HCT116 (cell line): Measurements from ENCODE around the gene TREM1. TPM values are rescaled to one million over a fixed set of nuclear protein-coding genes. Genes with fewer than 3 reads are reported as not detected.

Source experiments
- ATAC-seq: fragments of 200-7000 bp; cut with Tn5 transposase; 2 replicates; pipeline ENCODE4 v1.9.1; 2020; ENCODE audit warnings: mild to moderate bottlenecking, moderate library complexity
- BruUV-seq: library from RNA; stranded (reverse); fragments of 400-500 nt; replicated peaks from 2 replicates; lab custom pipeline; 2021; lab: Mats Ljungman, UMichigan
- CTCF ChIA-PET: fragments of 300-600 bp; sonication (Branson Sonifier 250); formaldehyde crosslinking; loops from one replicate; lab custom pipeline; 2021; ENCODE audit warnings: antibody characterized with exemption; lab: Charles Lee
- POLR2A ChIA-PET: fragments of 300-600, 350-600 bp; sonication (Branson Sonifier 250); formaldehyde crosslinking; loops from one replicate; lab custom pipeline; 2021; ENCODE audit warnings: antibody characterized with exemption; lab: Charles Lee
- RAD21 ChIA-PET, 2 experiments: fragments of 300-600 bp; sonication (Branson Sonifier 250); formaldehyde crosslinking; loops; one replicate each; lab custom pipeline; 2023; ENCODE audit warnings: low total read pairs in 2 of 2; ENCODE audit not compliant: uncharacterized antibody in 2 of 2, unreplicated experiment in 2 of 2, low non-redundant PET in 1 of 2; lab: Charles Lee
- DNase-seq: peaks from one replicate; pipeline ENCODE4 v3.0.0-alpha.2; 2010; ENCODE audit warnings: low read depth, low spot score
- H2AFZ ChIP-seq: fragments of 200-600 bp; shearing (Covaris generic), sonication (generic); 2 replicates; pipeline ENCODE4 v1.6.1; 2017; ENCODE audit warnings: low read depth, mixed run types, mixed read lengths, antibody characterized with exemption, low read length; ENCODE audit not compliant: poor library complexity, severe bottlenecking
- H3K27ac ChIP-seq: 2 replicates; pipeline ENCODE4 v1.5.1; 2012; ENCODE audit warnings: low read depth, low read length
- H3K27me3 ChIP-seq: fragments of 200-600 bp; sonication (generic); 2 replicates; pipeline ENCODE4 v1.6.1; 2016; ENCODE audit warnings: mixed run types, low read length, mixed read lengths; ENCODE audit not compliant: insufficient read depth
- H3K36me3 ChIP-seq, 2 experiments: fragments of 200-500 bp in 1 of 2; fragments of 200-600 bp in 1 of 2; sonication (Bioruptor generic) in 1 of 2; sonication (generic) in 1 of 2; 2 replicates each; pipeline versions ENCODE4 v1.5.1 to v1.6.1; 2014 to 2016; ENCODE audit warnings: low read length in 2 of 2, inconsistent platforms in 1 of 2, mixed read lengths in 1 of 2, mixed run types in 1 of 2; ENCODE audit not compliant: insufficient read depth in 2 of 2, control insufficient read depth in 1 of 2
- H3K4me1 ChIP-seq, 2 experiments: fragments of 200-600 bp in 1 of 2; sonication (generic) in 1 of 2; 2 replicates each; pipeline versions ENCODE4 v1.5.1 to v1.6.1; 2012 to 2017; ENCODE audit warnings: low read length in 2 of 2, inconsistent platforms in 1 of 2, mild to moderate bottlenecking in 1 of 2, mixed read lengths in 1 of 2, mixed run types in 1 of 2, moderate library complexity in 1 of 2; ENCODE audit not compliant: insufficient read depth in 2 of 2, control insufficient read depth in 1 of 2
- H3K4me2 ChIP-seq: fragments of 200-600 bp; sonication (generic); 2 replicates; pipeline ENCODE4 v1.6.1; 2017; ENCODE audit warnings: mixed run types, low read length, mixed read lengths
- H3K4me3 ChIP-seq, 2 experiments: fragments of 200-600 bp in 1 of 2; sonication (generic) in 1 of 2; replicated peaks in 1 of 2; 2 replicates each; pipeline ENCODE4 v1.5.1; 2011 to 2016; ENCODE audit warnings: low read length in 2 of 2, control low read depth in 1 of 2, low read depth in 1 of 2, mild to moderate bottlenecking in 1 of 2, mixed read lengths in 1 of 2, mixed run types in 1 of 2
- H3K79me2 ChIP-seq: fragments of 200-600 bp; sonication (generic); 2 replicates; pipeline ENCODE4 v1.6.1; 2017; ENCODE audit warnings: mild to moderate bottlenecking, mixed run types, low read length, moderate library complexity, mixed read lengths; ENCODE audit not compliant: insufficient read depth
- H3K9ac ChIP-seq: fragments of 200-600 bp; sonication (generic); 2 replicates; pipeline ENCODE4 v1.6.1; 2016; ENCODE audit warnings: low read length, mixed read lengths
- H3K9me2 ChIP-seq: fragments of 200-600 bp; sonication (generic), shearing (Covaris generic); 2 replicates; pipeline ENCODE4 v1.6.1; 2017; ENCODE audit warnings: mixed run types, mild to moderate bottlenecking, moderate library complexity; ENCODE audit not compliant: insufficient read depth
- H3K9me3 ChIP-seq, 2 experiments: fragments of 200-500 bp in 1 of 2; fragments of 200-600 bp in 1 of 2; sonication (Bioruptor generic) in 1 of 2; sonication (generic) in 1 of 2; 2 replicates each; pipeline ENCODE4 v1.6.1; 2014 to 2017; ENCODE audit warnings: low read length in 2 of 2, mixed read lengths in 2 of 2, inconsistent platforms in 1 of 2, low read depth in 1 of 2, mild to moderate bottlenecking in 1 of 2, mixed run types in 1 of 2, moderate library complexity in 1 of 2; ENCODE audit not compliant: control insufficient read depth in 1 of 2, insufficient read depth in 1 of 2
- H4K20me1 ChIP-seq: fragments of 200-600 bp; sonication (generic), shearing (Covaris generic); 2 replicates; pipeline ENCODE4 v1.6.1; 2017; ENCODE audit warnings: mixed run types, mild to moderate bottlenecking, moderate library complexity; ENCODE audit not compliant: insufficient read depth
- CTCF ChIP-seq, 3 experiments: fragments of 200-600 bp in 1 of 3; sonication (generic) in 1 of 3; IDR thresholded peaks in 2 of 3; conservative IDR thresholded peaks in 1 of 3; 2 replicates each; pipeline ENCODE4 v1.5.1; 2012 to 2017; ENCODE audit warnings: low read depth in 2 of 3, low read length in 2 of 3, antibody characterized with exemption in 1 of 3, borderline replicate concordance in 1 of 3, control low read depth in 1 of 3, mild to moderate bottlenecking in 1 of 3, mixed read lengths in 1 of 3, mixed run types in 1 of 3, moderate library complexity in 1 of 3; ENCODE audit not compliant: insufficient read depth in 1 of 3
- EGR1 ChIP-seq: IDR thresholded peaks from 2 replicates; pipeline ENCODE4 v1.6.1; 2012; ENCODE audit warnings: low read depth
- RAD21 ChIP-seq: IDR thresholded peaks from 2 replicates; pipeline ENCODE4 v1.6.1; 2012; ENCODE audit warnings: low read depth, mild to moderate bottlenecking
- REST ChIP-seq: IDR thresholded peaks from 2 replicates; pipeline ENCODE4 v1.6.1; 2012; ENCODE audit warnings: low read depth
- TCF7L2 ChIP-seq: IDR thresholded peaks from 2 replicates; pipeline ENCODE4 v1.7.0; 2011; ENCODE audit warnings: borderline replicate concordance, inconsistent platforms; ENCODE audit not compliant: insufficient read depth, insufficient read length; ENCODE audit errors: extremely low read depth
- intact Hi-C: fragments of 100-400 bp; cut with micrococcal nuclease; formaldehyde crosslinking; loops from 2 replicates; pipeline ENCODE4 v1.10.0; 2022
- total RNA-seq: library from RNA; stranded (reverse); gene quantifications from one replicate; pipeline ENCODE4 v1.2.1, GENCODE V29; 2021; ENCODE audit not compliant: unreplicated experiment

TREM1 gene
- total RNA-seq, 1 experiment from 2014 or later = 0.22 TPM

- H2AFZ ChIP-seq = no peak overlapping the region
- H3K27me3 ChIP-seq = peaks cover 48% of the 10 kb centered on the region
- H3K4me3 ChIP-seq = no peak overlapping the region
- H3K27ac ChIP-seq = no peak overlapping the region
- intact Hi-C loops = loop anchor here (5.0 kb wide), 2 partner anchors 308 to 418 kb away; no protein-coding TSS in a partner anchor
- no peaks in the 10 kb centered on the region for H3K79me2 ChIP-seq
- H3K4me2 ChIP-seq = no peak overlapping the region
- no peaks in the 10 kb centered on the region for H3K9me3 ChIP-seq
- ChIA-PET CTCF (interaction anchor here (1.3 kb wide), 1 partner anchor 9 kb away, joined by 14 read pairs; no protein-coding TSS in a partner anchor), RAD21 (no interaction called here), POLR2A (interaction anchor here (0.5 kb wide), 1 partner anchor 408 kb away, joined by 5 read pairs; no protein-coding TSS in a partner anchor)
- no peak overlapping the region for H3K9ac ChIP-seq
- no peak for ATAC-seq
- no peaks in the 10 kb centered on the region for H4K20me1 ChIP-seq
- no peak for DNase-seq
- no peak for TF ChIP-seq REST
- TF ChIP-seq EGR1 = no peak
- no peaks in the 10 kb centered on the region for H3K9me2 ChIP-seq
- H3K4me1 ChIP-seq = peaks cover 3 to 8% of the 10 kb centered on the region in 2 experiments
- BruUV-seq = no TSS peak
- no peaks in the 10 kb centered on the region for H3K36me3 ChIP-seq
These were observed 28.7 kb upstream of the TREM1 start for GRCh38 chr6:41315203-41315602.

- Histone ChIP-seq H3K9ac (no peak overlapping the region), H4K20me1 (no peaks in the 10 kb centered on the region), H3K27me3 (peaks cover 2% of the 10 kb centered on the region; the same call in 1 of the 2 replicates), H3K9me3 (no peaks in the 10 kb centered on the region), H3K4me2 (peak overlapping the region; percentile 64), H2AFZ (peak overlapping the region; percentile 99), H3K36me3 (no peaks in the 10 kb centered on the region), H3K4me1 (0 out of 4 replicates have a peak, but pooled peaks cover 0 to 8% of the 10 kb centered on the region in 2 experiments), H3K79me2 (no peaks in the 10 kb centered on the region), H3K4me3 (peak overlapping the region; percentile 19 to 40; a peak in 3 of 4 replicates), H3K9me2 (no peaks in the 10 kb centered on the region), H3K27ac (no peak overlapping the region)
- ATAC-seq (peak; percentile 84), DNase-seq (peak; percentile 58)
- BruUV-seq = no TSS peak
- ChIA-PET RAD21 (no interaction called here), CTCF (interaction anchor here (0.7 to 2.8 kb wide), 12 partner anchors 9 to 377 kb away, joined by 3 to 15 read pairs (median 4); no protein-coding TSS in a partner anchor), POLR2A (no interaction called here)
- TF ChIP-seq CTCF (IDR thresholded peaks at IDR 0.05 in 2 of 3, conservative IDR thresholded peaks at IDR 0.05 in 1 of 3; ENCODE audit: borderline replicate concordance in 1 of 3, insufficient read depth in 1 of 3, low read depth in 2 of 3, low read length in 2 of 3) = peak; percentile 59 to 73 (median 64); a peak in 5 of 6 replicates
- TF ChIP-seq RAD21 = peak; percentile 60
- TF ChIP-seq TCF7L2 = no peak
- intact Hi-C loops = loop anchor here (1.0 to 5.0 kb wide), 3 partner anchors 12 to 376 kb away; no protein-coding TSS in a partner anchor
These were observed 19.8 kb upstream of the TREM1 start for GRCh38 chr6:41306187-41306854.
